Activated CD8-positive, alpha-beta memory T cell treated with anti-CD3 and anti-CD28 coated beads, Interleukin-2, amount 50 U/mL, for 1 hour (primary cell): Measurements from ENCODE around the gene GPR173.

ENCODE experiments used
- DNase-seq: peaks from one replicate; pipeline ENCODE4 v3.0.0-alpha.2; 2020; ENCODE audit errors: extremely low read depth

GPR173 gene, protein sequence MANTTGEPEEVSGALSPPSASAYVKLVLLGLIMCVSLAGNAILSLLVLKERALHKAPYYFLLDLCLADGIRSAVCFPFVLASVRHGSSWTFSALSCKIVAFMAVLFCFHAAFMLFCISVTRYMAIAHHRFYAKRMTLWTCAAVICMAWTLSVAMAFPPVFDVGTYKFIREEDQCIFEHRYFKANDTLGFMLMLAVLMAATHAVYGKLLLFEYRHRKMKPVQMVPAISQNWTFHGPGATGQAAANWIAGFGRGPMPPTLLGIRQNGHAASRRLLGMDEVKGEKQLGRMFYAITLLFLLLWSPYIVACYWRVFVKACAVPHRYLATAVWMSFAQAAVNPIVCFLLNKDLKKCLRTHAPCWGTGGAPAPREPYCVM

DNA sequence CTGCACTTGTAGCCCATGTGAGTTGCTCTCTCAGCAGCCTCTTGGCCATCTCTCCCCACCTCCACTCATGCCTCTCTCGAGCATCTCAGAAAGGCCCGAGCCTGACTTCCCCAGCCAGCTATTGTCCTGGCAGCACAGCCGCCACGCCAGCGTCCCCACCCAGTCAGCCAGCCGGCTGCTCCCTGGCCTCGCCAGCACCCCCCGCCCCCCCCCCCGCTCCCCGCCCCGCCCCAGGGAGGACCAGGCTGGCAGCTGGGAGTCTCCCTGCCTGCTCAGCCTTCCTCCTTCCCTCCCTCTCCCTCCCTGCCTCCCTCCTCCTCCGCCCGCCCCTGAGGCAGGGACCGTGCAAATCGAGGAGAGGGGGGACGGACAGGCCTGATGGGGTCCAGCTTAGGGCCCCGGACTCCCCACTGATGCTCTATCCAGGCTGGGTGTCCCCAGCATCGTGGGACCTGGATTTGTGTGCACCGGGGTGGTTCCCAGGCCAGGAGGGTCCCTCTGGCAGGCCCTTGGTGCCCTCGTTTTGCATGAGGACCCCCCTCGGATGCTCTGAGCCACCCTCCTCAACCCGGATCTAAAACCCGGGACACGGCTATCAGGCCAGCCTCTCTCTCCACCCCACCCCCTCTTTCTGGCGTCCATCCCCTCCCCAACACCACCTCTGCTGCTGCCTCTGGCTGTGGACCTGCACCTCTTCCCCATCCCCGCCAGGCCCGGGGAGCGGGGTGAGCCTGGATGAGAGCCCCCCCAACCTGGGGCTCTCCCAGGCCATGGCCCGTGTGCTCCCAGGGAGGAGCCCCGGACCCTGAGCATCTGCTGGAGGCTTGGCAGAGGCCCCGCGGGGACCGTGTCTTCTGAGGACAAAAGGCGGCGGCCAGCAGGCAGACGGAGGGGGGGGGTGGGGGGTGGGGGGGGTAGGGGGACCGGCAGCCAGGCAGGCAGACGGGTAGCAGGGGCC lies at the start of gene GPR173:
Gene GPR173 (plus strand): TSS at position 621 of the 958 bp plus-strand sequence. CDS start 27,833 bp downstream, outside the sequence.
- no peak for DNase-seq

- DNase-seq: no peak
These were observed 48.0 kb upstream of the GPR173 start for GRCh38 chrX:53000447-53001135.

- no peak for DNase-seq
These were observed 46.6 kb upstream of the GPR173 start for GRCh38 chrX:53001958-53002357.

DNA sequence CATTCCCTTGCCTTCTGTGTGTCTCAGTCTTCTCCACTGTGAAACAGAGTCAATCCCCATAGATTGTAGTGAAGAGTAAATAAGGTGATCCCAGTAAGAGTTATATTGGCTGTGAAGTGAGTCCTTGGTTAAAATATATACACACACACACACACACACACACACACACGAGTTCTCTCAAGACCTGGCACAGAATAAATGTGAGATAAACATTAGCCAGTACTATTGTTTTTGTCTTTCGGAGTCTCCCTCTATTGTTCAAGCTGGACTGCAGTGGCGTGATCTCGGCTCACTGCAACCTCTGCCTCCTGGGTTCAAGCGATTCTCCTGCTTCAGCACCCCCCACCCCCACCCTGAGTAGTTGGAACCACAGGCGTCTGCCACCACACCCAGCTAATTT lies 45.5 kb upstream of the GPR173 start:
- DNase-seq: no peak

DNA sequence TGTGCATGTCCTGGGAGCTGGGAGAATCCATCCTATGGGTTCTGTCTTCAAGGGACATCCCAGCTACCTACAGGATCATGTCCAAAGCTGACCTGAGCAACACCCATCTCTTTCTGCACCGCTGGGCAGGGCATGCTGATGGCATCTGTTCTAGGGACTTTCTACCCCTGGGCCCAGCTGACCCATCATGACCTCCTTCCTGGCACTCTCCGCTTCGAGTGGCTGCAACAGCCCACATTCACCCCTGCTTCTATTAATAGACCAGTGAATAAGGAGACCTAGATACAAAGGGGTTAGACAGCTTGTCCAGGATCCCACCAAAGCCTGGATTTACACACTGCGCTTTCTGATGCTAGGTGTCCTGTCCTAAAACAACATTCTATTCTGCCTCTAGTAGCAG lies 44.6 kb upstream of the GPR173 start:
- DNase-seq: no peak

- no peak for DNase-seq
These were observed 43.8 kb upstream of the GPR173 start for GRCh38 chrX:53004811-53005210.

- DNase-seq: no peak
These were observed 43.3 kb upstream of the GPR173 start for GRCh38 chrX:53005327-53005726.

DNA sequence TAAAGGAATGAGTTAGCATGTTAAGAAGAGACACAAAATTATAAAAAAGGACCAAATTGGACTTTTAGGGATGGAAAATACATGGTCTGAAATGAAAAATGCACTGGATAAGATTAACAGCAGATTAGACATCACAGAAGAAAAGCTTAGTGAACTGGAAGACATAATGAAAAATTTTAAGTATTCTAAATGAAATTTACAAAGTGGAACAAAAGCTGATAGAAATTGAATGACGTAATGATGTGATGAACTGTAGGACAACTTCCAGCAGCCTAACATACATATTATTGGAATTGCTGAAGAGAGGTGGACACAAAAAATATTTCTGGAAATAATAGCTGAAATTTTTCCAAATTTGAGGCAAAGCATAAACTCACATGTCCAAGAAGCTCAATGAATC lies 39.6 kb upstream of the GPR173 start:
- no peak for DNase-seq

GRCh38 chrX:53013291-53013690 lies 35.3 kb upstream of the GPR173 start:
- DNase-seq: no peak

DNA sequence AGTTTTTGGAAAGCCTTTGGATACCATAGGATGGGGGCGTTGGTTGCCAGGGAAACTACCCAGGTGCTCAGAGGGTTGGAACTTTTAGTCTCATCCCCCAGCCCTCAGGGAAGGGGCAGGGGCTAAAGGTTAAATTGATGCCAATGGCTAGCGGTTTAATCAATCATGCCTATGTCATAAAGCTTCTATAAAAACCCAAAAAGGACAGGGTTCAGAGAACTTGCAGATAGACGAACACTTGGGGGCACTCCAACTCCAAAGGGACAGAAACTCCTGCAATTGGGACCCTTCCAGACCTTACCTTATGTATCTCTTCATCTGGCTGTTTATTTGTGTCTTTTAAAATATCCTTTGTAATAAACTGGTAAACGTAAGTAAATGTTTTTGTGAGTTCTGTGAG lies 30.0 kb upstream of the GPR173 start:
- no peak for DNase-seq

GRCh38 chrX:53022381-53022780 lies 26.2 kb upstream of the GPR173 start:
- DNase-seq: no peak

GRCh38 chrX:53028678-53029077 lies 19.9 kb upstream of the GPR173 start:
- no peak for DNase-seq

DNA sequence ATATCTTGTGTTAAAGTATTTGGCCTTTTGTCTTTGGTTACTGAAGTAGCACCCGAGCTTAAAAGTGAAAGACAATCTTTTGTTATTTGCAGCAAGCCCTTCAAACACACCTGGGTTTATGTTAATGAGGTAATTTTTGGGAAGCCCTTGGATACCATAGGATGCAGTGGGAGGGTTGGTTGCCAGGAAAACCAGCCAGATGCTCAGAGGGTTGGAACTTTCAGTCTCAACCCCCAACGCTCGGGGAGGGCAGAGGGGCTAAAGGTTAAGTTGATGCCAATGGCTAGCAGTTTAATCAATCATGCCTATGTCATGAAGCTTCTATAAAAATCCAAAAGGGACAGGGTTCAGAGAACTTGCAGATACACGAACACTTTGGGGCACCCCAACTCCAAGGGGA lies 17.2 kb upstream of the GPR173 start:
- DNase-seq: no peak

- DNase-seq: no peak
These were observed 12.4 kb upstream of the GPR173 start for GRCh38 chrX:53036149-53036548.

DNA sequence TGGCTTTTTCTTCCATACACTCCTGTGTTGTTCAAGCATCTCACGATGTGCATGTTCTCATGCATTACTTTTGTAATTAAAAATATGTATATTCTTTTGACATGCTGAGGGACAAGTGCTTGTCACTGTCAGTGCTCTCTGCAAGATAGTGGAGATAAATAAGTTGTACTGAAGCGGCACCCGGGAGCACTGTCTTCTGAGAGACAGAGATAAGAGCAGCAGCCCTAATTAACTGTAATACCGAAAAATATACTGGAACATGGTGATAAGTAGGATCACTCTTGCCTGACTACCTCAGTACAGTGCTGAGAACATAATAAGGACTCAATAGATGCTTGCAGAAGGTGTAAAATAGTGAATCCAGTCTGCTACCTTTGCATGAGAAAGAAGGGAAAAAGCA lies 9.4 kb upstream of the GPR173 start:
- no peak for DNase-seq

DNA sequence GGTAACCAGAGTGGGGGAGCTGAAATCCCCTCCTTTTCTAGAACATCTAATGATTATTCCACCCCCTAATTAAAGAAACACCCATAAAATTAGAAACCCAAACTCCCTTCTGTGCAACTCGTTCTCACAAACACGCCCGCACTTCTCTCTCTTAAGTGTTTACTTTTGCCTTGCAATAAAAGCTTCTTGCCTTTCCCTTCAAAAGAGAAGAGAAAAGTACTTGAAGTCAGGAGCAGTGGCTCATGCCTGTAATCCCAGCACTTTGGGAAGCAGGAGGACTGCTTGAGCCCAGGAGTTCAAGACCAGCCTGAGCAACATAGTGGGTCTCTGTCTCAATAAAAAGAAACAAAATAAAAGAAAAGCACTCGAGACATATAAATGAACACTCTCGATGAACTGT lies 3.6 kb upstream of the GPR173 start:
- DNase-seq: no peak

DNA sequence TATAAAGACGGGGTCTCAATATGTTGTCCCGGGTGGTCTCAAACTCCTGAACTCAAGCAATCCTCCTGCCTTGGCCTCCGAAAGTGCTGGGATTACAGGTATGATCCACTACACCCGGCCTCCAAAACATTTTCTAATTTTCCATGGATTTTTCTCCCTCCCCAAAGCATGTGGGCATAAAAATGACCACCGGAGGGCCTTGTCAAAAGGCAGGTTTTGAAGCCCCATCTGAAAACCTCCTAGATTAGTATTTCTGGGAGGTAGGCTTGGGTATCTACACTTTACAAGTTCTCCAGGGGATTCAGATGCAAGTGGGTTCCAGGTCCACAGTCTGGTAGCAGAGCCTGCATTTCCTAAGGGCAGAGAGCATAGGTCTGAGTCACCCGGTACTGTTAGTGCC lies 1.4 kb upstream of the GPR173 start:
- DNase-seq: no peak

GRCh38 chrX:53049127-53049517 lies 533 bp downstream of the GPR173 start:
- DNase-seq: no peak

DNA sequence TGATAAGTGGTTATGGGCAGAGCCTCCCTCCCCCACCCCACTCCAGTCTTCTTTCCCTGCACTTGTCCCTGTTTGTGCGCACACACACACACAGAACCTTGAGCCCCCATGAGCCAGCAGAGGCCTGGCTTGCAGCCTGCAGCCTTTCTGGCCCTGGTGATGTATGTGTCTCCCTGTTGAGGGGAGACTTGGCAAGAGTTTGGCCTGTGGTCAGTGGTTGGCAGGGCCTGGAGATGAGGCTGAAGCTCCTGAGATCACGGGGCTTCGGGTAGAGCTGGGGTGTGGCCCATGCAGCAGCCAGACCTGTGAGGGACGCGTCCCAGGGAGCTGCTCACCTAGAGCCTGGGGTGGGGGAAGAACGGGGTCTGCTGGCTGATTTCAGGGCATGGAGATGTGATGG lies 2.3 kb downstream of the GPR173 start:
- no peak for DNase-seq

- DNase-seq: no peak
These were observed 6.8 kb downstream of the GPR173 start for GRCh38 chrX:53055244-53055849.

DNA sequence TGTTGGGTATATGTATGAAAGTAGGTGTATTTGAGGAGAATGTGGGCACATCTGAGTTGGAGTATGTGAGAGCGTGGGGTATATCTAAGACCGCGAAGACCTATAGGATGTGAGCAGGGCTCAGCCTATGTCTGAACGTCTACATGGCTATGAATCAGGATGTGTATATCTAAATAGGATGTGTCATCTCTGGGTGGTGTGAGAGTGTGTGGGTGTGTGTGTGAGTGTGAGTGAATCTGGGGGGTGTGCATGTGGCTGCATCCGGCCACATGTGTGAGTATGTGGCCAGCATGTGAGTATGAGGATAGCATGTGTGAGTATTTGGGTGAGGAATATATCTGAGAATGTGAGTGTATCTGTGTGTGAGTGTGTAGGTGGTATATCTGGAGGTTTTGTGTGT lies 7.7 kb downstream of the GPR173 start:
- DNase-seq: no peak

DNA sequence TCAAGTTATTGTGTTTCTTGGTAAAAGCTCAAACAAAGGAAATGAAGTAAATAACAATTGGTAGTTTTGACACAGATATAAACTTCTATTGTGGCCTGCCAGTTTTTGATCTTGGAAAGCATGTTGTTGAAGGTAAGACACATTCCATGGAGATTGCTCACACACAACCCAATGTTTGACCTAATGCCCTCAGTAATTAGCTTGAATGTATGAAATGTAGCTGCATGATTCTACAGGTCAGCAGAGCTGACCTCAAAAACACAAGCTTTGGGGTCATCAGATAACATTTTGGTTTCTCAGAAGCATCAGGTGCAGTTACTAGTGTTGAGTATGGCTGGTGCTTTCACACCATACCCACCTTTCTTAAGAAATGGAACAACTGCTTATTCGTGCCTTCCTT lies 16.5 kb downstream of the GPR173 start:
- DNase-seq: no peak
